ENCODE measurements around the gene TSN. TPM values are rescaled to one million over a fixed set of nuclear protein-coding genes. Genes with fewer than 3 reads are reported as not detected.

TSN gene
- total RNA-seq, 1 experiment from 2014 or later: 96.0 TPM

DNA sequence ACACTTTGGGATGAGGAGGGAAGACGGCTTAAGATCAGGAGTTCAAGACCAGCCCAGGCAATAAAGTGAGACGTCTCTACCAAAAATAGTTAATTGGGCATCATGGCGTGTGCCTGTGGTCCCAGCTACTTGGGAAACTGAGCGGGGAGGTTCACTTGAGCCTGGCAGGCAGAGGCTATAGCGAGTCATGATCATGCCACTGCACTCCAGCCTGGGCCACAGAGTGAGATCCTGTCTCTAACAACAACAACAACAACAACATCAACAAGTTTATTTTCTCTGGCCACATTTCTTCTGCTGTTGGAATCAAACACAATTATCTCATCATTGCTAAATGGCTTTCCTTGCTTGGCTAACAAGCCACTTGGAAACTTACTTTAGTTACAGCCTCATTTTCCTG lies 32.1 kb upstream of the TSN start:
- Histone ChIP-seq H3K36me3 (ENCODE audit: control insufficient read depth, insufficient read depth, low read length) (peaks cover 14% of the 10 kb centered on the region), H3K27ac (ENCODE audit: low read length) (no peak overlapping the region), H3K4me3 (ENCODE audit: low read depth in 2 of 2, low read length in 2 of 2) (no peak overlapping the region), H3K4me1 (ENCODE audit: control insufficient read depth, insufficient read depth, low read length) (no peaks in the 10 kb centered on the region), H3K27me3 (ENCODE audit: control insufficient read depth, insufficient read depth, low read length) (no peaks in the 10 kb centered on the region), H3K9me3 (ENCODE audit: control insufficient read depth, insufficient read depth, low read depth, low read length) (no peaks in the 10 kb centered on the region)
- ATAC-seq (no peak), DNase-seq (ENCODE audit: low read depth, low spot score) (no peak)
- intact Hi-C loops (cut with micrococcal nuclease; ENCODE audit: unreplicated experiment) (no loop called here), in situ Hi-C loops (cut with HindIII; ENCODE audit: low pct_unique_long_range_greater_than_20kb, low sequenced_read_pairs) (no loop called here)
- ChIA-PET POLR2A (interaction anchor here (0.9 kb wide), 1 partner anchor 323 kb away, joined by 3 read pairs; no protein-coding TSS in a partner anchor), CTCF (no interaction called here)
- no TSS peak for BruUV-seq (replicated peaks)
- TF ChIP-seq POLR2AphosphoS5 (IDR thresholded peaks at IDR 0.05; ENCODE audit: low read depth, low read length) (no peak), TCF7L2 (IDR thresholded peaks at IDR 0.05; ENCODE audit: low read depth, low read length) (no peak), SIN3A (IDR thresholded peaks at IDR 0.05; ENCODE audit: borderline replicate concordance, insufficient read depth, low read depth, low read length) (no peak)
- TF ChIP-seq, protein P1, sequence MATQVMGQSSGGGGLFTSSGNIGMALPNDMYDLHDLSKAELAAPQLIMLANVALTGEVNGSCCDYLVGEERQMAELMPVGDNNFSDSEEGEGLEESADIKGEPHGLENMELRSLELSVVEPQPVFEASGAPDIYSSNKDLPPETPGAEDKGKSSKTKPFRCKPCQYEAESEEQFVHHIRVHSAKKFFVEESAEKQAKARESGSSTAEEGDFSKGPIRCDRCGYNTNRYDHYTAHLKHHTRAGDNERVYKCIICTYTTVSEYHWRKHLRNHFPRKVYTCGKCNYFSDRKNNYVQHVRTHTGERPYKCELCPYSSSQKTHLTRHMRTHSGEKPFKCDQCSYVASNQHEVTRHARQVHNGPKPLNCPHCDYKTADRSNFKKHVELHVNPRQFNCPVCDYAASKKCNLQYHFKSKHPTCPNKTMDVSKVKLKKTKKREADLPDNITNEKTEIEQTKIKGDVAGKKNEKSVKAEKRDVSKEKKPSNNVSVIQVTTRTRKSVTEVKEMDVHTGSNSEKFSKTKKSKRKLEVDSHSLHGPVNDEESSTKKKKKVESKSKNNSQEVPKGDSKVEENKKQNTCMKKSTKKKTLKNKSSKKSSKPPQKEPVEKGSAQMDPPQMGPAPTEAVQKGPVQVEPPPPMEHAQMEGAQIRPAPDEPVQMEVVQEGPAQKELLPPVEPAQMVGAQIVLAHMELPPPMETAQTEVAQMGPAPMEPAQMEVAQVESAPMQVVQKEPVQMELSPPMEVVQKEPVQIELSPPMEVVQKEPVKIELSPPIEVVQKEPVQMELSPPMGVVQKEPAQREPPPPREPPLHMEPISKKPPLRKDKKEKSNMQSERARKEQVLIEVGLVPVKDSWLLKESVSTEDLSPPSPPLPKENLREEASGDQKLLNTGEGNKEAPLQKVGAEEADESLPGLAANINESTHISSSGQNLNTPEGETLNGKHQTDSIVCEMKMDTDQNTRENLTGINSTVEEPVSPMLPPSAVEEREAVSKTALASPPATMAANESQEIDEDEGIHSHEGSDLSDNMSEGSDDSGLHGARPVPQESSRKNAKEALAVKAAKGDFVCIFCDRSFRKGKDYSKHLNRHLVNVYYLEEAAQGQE (IDR thresholded peaks at IDR 0.05; ENCODE audit: insufficient read depth in 1 of 2, low read depth in 2 of 2, low read length in 1 of 2): no peak
- TF ChIP-seq, protein P2, sequence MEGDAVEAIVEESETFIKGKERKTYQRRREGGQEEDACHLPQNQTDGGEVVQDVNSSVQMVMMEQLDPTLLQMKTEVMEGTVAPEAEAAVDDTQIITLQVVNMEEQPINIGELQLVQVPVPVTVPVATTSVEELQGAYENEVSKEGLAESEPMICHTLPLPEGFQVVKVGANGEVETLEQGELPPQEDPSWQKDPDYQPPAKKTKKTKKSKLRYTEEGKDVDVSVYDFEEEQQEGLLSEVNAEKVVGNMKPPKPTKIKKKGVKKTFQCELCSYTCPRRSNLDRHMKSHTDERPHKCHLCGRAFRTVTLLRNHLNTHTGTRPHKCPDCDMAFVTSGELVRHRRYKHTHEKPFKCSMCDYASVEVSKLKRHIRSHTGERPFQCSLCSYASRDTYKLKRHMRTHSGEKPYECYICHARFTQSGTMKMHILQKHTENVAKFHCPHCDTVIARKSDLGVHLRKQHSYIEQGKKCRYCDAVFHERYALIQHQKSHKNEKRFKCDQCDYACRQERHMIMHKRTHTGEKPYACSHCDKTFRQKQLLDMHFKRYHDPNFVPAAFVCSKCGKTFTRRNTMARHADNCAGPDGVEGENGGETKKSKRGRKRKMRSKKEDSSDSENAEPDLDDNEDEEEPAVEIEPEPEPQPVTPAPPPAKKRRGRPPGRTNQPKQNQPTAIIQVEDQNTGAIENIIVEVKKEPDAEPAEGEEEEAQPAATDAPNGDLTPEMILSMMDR (IDR thresholded peaks at IDR 0.05): no peak

DNA sequence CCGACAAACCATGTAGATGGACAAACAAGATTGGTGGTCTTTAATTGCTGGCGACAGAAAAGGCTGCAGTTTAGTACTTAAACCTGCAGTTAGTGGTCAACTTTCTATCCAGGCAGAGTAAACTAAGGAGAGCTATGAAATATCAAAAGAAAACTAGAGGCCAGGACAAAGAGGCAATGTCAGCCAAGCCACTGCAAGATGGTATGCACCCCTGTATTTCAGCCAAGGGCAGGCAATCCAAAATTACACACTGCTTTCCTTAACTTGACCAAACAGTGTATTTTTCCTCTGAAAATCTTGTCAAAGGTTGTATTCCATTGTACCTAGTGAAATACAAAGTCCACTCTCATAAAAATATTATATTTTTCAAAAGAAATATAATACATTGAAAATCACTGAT lies 28.1 kb upstream of the TSN start:
- ATAC-seq (no peak), DNase-seq (ENCODE audit: low read depth, low spot score) (no peak)
- POLR2A ChIA-PET: no interaction called here
- CTCF ChIA-PET: no interaction called here
- Histone ChIP-seq H3K4me3 (ENCODE audit: low read depth in 2 of 2, low read length in 2 of 2) (no peak overlapping the region), H3K9me3 (ENCODE audit: control insufficient read depth, insufficient read depth, low read depth, low read length) (no peaks in the 10 kb centered on the region), H3K27ac (ENCODE audit: low read length) (no peak overlapping the region), H3K36me3 (ENCODE audit: control insufficient read depth, insufficient read depth, low read length) (peaks cover 27% of the 10 kb centered on the region), H3K4me1 (ENCODE audit: control insufficient read depth, insufficient read depth, low read length) (no peaks in the 10 kb centered on the region), H3K27me3 (ENCODE audit: control insufficient read depth, insufficient read depth, low read length) (no peaks in the 10 kb centered on the region)
- intact Hi-C loops (cut with micrococcal nuclease; ENCODE audit: unreplicated experiment) (no loop called here), in situ Hi-C loops (cut with HindIII; ENCODE audit: low pct_unique_long_range_greater_than_20kb, low sequenced_read_pairs) (no loop called here)
- BruUV-seq (replicated peaks): TSS peak; percentile 39
- TF ChIP-seq, protein P1 (IDR thresholded peaks at IDR 0.05; ENCODE audit: insufficient read depth in 1 of 2, low read depth in 2 of 2, low read length in 1 of 2): no peak
- TF ChIP-seq, protein P2 (IDR thresholded peaks at IDR 0.05): no peak
- no peak for TF ChIP-seq TCF7L2 (IDR thresholded peaks at IDR 0.05; ENCODE audit: low read depth, low read length)
- no peak for TF ChIP-seq POLR2AphosphoS5 (IDR thresholded peaks at IDR 0.05; ENCODE audit: low read depth, low read length)
- TF ChIP-seq SIN3A (IDR thresholded peaks at IDR 0.05; ENCODE audit: borderline replicate concordance, insufficient read depth, low read depth, low read length): no peak
